ENCODE results near the gene SYCP2.

Gene SYCP2

DNA sequence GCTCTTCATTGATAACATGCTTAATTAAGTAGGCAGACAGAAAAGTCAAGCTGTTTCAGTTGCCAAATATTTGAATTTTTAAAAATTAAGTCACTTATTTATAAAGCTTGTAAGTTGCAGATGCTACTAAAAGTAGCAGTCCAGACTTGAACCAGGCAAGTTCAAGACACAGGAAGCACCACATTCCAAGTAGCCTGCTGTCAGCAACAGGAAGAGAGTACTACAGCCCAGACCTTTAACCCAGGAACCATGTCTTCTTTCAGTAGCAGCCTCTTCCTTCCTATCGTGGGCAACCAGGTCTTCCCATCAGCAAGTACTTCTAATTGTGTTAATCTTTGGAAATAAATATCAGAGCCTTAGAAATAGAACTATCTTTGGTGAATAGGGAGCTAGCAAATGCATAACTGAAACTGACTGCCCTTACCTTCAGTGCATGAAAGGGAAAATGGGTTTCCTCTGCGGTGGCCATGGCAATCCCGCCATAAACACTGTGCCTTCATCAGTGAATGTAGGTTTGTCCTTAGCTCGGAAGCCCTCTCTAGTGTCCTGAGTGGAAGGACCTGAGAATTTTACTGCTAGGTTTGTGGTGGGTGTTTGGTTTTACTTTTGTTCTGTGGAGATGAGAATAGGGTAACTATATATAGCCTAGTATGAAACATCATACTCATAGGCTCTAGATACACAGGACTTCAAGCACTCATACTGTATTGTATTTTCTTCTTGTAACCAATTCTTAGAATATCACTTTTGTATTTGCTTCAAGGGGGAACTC, 95.6 kb downstream of the SYCP2 start:
- no peak overlapping the region for H3K4me3 Mint-ChIP-seq
- no peaks in the 10 kb centered on the region for H3K9me3 Mint-ChIP-seq

DNA sequence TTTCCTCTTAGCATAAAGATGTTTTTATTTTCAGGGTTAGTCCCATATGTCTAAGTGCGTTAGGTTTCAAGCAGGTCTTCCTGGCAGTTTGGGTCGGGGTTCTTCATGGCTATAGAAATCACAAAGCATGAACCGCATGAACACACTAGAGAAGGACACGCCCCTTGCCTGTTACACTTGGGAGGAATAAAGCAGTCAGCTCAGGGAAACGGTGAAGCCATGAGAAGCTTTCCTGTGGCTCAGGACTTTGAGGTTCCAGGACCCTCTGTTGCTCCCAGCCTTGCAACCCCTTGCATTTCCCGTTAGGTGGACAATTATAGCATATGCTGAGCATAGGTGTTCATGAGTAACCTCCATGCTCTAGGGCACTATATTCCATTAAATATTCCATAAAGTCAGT, 96.7 kb downstream of the SYCP2 start:
- H3K36me3 Mint-ChIP-seq = no peaks in the 10 kb centered on the region
- peaks cover 22% of the 10 kb centered on the region for H3K27me3 Mint-ChIP-seq

More for the DNA sequence above, 95.6 kb downstream of the SYCP2 start:
- no peak overlapping the region for H3K27ac Mint-ChIP-seq
- no peaks in the 10 kb centered on the region for H3K36me3 Mint-ChIP-seq
- peaks cover 25% of the 10 kb centered on the region for H3K27me3 Mint-ChIP-seq
- H3K4me1 Mint-ChIP-seq = no peaks in the 10 kb centered on the region

DNA sequence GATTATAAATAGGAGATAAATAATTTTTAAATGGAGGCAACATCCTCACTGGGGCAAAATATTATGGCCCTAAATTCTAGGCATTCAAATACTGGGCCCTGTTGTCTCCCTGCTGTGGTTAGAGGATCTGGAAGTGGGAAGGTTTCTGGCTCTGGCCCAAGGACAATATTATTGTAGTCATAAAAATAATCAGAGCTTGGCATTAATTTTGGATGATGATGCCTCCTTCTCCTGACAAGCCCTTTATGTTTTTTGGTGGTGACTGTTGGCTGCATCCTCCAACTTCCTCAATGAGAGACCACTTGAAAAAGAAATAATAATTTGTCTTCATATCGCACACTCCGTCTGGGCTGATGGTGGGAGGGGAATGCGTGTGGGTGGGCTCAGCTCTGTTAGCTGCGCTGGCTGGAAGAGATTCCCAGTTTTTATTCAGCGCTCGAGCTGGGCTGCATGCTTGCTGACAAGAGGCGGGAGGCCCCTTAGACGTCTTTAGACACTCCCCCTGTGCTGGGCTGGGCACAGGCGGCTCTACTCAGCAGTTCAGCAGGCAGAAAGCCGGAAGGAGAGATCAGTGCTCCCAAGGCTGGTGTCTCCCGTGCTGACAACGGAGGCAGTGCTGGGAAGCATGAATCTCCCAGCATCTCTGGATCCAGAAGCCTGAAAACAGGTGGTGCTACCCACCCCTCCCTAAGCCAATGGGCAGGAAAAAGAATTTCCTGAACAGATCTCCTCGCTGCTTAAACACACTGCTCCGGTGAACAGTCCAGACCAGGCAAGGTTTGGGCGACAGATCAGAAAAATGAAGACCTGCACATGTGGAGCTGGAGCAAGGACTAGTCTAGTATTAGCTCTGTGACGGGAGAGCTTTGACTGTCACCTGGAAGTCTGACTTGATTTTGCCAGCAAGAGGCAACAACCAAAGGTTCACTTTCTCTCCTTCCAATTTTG, 97.7 kb downstream of the SYCP2 start:
- Mint-ChIP-seq H3K4me3 (no peak overlapping the region), H3K4me1 (no peaks in the 10 kb centered on the region), H3K9me3 (no peaks in the 10 kb centered on the region), H3K36me3 (no peaks in the 10 kb centered on the region), H3K27me3 (peaks cover 20% of the 10 kb centered on the region), H3K27ac (no peak overlapping the region)

More for the DNA sequence above, 96.7 kb downstream of the SYCP2 start:
- Mint-ChIP-seq H3K4me1 (no peaks in the 10 kb centered on the region), H3K4me3 (no peak overlapping the region), H3K27ac (no peak overlapping the region), H3K9me3 (no peaks in the 10 kb centered on the region)

DNA sequence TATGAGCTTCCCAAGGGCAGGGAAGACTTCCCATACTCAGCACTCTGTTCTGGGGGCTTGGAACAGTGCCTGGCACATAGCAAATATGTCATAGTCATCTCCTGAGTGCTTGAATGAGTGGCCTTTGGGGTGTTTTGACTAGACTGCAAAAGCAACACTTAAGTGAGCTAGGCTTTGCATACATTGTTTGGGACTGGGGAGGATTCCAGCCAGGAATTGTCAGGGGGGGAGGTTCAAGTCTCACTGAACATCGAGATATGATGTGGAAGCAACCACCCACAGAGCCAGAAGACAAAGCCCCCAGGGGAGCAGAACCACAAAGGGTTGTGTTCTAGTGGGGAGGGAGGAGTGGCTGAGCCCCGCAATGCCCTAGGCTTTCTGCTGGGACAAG, 98.4 kb downstream of the SYCP2 start:
- Mint-ChIP-seq H3K4me3 (no peak overlapping the region), H3K36me3 (no peaks in the 10 kb centered on the region), H3K9me3 (no peaks in the 10 kb centered on the region), H3K27ac (no peak overlapping the region), H3K4me1 (no peaks in the 10 kb centered on the region), H3K27me3 (peaks cover 20% of the 10 kb centered on the region)

DNA sequence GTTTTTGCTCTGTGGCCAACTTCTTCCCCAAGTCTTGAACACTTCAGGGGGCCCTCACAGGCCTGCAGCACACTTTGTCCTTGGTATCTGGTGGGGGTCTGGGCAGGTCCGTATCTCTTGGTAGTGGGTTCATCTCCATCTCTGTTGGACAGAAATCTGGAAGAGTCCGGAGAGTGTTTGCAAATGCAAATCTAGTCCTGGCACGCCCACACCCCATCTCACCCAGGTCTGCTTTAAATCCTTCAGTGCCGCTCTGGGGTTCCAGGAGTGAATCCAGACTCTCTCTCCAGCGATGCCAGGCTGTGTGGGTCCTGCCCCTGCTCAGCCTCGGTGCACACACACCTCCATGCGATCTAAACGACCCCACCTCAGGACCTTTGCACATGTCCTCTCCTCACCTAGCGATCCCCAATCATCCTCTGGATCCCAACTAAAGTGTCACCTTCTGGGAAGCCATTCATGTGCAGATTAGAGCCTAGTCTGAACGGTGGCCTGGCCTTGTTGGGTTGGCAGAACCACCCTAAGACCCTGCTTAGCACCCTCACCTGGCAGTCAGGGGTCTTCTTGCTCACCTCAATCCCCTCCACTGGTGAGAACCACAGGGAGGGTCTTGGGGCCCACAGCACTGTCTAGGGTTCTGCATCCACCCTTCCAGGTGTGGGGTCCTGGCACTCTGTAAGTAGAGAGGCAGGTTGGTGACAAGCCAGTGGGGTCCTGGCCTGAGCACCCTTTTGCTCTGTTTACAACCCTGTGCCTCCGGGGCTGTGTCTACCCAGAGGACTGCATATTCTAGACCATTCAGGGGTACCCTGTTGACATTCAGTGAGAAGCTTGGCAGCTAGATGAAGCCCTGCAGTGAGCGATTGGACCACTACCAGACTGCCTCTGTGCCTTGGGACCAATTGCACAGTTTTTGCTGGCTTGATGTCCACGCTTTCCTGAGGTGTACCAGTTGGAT, 100.8 kb downstream of the SYCP2 start:
- no peaks in the 10 kb centered on the region for H3K36me3 Mint-ChIP-seq
- H3K27ac Mint-ChIP-seq = no peak overlapping the region
- H3K9me3 Mint-ChIP-seq = no peaks in the 10 kb centered on the region
- H3K4me3 Mint-ChIP-seq = no peak overlapping the region
- no peaks in the 10 kb centered on the region for H3K4me1 Mint-ChIP-seq
- peaks cover 19% of the 10 kb centered on the region for H3K27me3 Mint-ChIP-seq

DNA sequence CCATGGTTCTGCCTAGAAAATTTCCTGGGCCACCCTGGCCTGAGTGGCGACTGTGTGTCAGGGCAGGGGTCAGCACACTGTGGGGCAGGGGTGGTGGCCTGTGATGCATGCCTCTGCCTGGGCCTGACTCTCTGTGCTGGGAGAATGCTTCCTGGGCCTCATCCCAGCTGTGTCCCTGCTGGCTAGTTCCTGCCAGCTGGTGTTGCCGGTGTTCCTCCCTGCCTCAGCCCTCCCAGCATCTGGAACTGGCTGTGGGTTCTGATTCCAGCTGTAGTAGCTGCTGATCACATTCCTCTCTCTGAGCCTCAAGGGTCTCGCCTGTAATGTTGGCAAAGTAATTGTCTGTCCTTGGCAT, 101.5 kb downstream of the SYCP2 start:
- H3K4me1 Mint-ChIP-seq = no peaks in the 10 kb centered on the region
- H3K27ac Mint-ChIP-seq = no peak overlapping the region
- H3K36me3 Mint-ChIP-seq = no peaks in the 10 kb centered on the region
- peaks cover 15% of the 10 kb centered on the region for H3K27me3 Mint-ChIP-seq
- no peaks in the 10 kb centered on the region for H3K9me3 Mint-ChIP-seq
- no peak overlapping the region for H3K4me3 Mint-ChIP-seq

DNA sequence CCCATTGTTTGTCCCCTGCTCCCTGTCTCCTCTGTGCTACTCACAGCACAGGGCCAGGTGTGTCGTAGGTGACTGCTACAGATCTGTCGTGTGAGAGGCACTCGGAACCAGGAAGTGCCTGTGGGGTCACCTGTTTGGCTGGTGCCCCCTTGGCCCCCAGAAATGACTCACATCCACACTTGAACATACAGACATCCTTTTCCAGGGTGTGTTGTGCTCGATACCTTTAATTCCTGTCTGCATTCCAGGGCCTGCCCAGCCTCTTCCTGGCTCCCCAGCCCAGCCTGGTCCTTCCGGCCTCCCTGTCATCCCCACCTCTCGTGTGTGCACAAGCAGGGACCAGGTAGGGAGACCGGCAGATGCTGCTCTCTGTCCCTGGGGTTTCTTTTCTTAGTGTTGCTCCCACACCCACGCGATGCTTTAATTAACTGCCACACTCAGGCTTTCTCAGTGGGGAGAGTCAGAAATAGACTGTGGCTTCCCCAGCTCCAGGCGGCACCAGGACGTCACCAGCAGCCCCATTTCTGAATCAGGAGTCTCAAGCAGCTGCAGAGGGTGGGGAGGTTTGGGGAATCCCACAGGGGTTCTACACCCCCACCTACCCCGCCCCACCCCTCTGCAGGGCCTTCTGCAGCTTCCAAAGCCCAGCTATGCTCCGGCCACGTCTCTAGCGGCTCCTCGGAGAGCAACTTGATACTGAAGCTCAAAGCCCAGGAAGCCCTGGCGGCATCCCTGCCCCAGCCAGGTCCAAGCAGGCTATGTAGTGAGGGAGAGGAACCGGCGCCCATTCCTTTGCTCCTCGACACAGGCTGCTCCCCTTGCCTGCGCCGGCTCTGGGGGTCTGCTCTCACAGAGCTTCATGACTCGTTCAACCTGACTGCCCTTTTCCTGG, 102.2 kb downstream of the SYCP2 start:
- Mint-ChIP-seq H3K36me3 (no peaks in the 10 kb centered on the region), H3K9me3 (no peaks in the 10 kb centered on the region), H3K27me3 (peaks cover 13% of the 10 kb centered on the region), H3K4me3 (no peak overlapping the region), H3K4me1 (no peaks in the 10 kb centered on the region), H3K27ac (no peak overlapping the region)

DNA sequence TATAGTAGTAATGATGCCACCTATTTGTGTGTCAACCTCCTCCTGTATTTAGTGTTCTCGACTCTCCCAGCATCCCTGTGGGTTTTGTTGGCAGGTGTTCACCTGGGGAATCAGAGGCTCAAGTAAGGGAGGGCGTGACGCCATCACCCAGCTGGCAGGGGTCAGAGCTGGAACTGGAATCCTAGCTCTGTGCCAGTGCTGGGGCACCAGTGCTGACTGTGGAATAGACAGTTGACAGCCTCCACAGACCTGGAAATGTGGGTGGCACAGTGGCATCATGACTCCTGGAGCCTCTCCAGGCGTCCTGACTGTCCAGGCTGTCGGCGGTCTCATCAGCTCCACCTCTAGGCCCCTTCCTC, 102.8 kb downstream of the SYCP2 start:
- H3K9me3 Mint-ChIP-seq = no peaks in the 10 kb centered on the region
- peaks cover 9% of the 10 kb centered on the region for H3K27me3 Mint-ChIP-seq
- no peaks in the 10 kb centered on the region for H3K36me3 Mint-ChIP-seq
- no peaks in the 10 kb centered on the region for H3K4me1 Mint-ChIP-seq
- H3K4me3 Mint-ChIP-seq = no peak overlapping the region
- H3K27ac Mint-ChIP-seq = no peak overlapping the region

DNA sequence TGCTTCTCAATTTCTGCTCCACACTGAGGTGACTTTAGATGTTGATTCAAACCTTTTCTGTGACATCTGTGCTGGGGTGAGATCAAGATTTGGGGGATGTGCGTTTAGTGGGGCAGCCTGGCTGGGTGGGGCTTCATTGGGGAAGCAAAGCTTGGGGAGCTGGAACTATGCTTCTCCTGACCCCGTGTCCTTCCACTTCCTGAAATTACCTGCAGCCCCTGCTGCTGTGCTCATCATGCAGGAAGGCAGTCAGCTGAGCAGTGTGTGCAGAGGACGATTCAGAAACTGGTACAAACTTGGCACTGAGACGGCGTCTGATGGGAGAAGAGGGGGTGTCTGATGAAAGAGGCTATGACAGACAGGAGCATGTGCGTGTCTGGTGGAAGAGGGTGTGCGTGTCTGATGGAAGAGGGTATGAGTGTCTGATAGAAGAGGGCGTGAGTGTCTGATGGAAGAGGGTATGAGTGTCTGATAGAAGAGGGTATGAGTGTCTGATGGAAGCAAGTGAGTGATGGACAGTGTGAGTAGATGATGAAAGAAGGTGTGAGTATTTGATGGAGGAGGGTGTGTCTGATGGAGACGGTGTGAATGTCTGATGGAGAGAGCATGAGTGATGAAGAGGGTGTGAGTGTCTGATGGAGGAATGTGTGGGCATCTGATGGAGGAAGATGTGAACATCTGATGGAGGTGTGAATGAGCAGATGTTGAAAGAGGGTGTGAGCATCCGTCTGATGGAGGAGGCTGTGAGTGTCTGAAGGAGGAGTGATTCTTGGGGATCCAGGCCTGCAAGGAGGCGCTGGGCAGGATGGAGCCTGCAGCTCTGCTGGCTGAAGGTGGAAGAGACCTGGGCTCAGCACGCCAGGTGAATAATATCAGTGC, 103.4 kb downstream of the SYCP2 start:
- Mint-ChIP-seq H3K27ac (no peak overlapping the region), H3K4me1 (no peaks in the 10 kb centered on the region), H3K36me3 (no peaks in the 10 kb centered on the region), H3K27me3 (peaks cover 5% of the 10 kb centered on the region), H3K4me3 (no peak overlapping the region), H3K9me3 (no peaks in the 10 kb centered on the region)

DNA sequence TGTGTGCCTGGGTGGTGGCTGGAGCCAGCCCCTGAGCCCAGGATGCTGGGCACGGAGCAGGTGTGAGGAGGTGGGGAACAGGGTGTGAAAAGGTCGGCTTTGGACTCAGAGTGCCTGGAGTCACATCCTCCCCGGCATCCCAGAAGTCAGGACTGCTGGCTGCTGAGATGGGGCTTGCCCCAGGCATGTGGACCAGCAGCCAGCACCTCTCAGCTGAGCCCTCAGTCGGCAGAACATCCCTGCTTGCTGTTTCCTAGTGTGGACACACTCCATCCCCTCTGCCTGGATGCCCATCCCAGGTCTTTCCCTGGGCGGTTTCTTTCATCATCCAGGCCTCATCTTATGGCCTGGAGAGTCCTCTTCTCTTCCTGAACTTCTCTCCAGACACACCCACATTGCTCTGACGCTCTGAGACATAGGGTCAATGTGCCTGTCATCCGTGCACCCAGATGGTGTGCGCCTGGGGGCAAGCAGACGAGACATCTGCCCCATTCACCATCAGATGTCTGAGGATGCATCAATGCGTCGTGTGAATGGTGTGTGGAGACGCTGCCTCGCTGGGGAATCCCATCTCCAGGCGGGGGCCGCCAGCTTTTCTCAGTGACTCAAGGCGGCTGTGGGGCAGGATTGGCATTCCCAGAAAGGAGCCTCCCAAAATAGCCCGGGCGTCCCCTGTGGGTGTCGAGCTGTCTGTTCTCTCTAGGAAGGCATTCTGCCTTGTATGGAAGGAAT, 104.2 kb downstream of the SYCP2 start:
- no peaks in the 10 kb centered on the region for H3K9me3 Mint-ChIP-seq
- no peaks in the 10 kb centered on the region for H3K4me1 Mint-ChIP-seq
- H3K36me3 Mint-ChIP-seq = no peaks in the 10 kb centered on the region
- no peak overlapping the region for H3K27ac Mint-ChIP-seq
- H3K27me3 Mint-ChIP-seq = peaks cover 4% of the 10 kb centered on the region
- H3K4me3 Mint-ChIP-seq = no peak overlapping the region

DNA sequence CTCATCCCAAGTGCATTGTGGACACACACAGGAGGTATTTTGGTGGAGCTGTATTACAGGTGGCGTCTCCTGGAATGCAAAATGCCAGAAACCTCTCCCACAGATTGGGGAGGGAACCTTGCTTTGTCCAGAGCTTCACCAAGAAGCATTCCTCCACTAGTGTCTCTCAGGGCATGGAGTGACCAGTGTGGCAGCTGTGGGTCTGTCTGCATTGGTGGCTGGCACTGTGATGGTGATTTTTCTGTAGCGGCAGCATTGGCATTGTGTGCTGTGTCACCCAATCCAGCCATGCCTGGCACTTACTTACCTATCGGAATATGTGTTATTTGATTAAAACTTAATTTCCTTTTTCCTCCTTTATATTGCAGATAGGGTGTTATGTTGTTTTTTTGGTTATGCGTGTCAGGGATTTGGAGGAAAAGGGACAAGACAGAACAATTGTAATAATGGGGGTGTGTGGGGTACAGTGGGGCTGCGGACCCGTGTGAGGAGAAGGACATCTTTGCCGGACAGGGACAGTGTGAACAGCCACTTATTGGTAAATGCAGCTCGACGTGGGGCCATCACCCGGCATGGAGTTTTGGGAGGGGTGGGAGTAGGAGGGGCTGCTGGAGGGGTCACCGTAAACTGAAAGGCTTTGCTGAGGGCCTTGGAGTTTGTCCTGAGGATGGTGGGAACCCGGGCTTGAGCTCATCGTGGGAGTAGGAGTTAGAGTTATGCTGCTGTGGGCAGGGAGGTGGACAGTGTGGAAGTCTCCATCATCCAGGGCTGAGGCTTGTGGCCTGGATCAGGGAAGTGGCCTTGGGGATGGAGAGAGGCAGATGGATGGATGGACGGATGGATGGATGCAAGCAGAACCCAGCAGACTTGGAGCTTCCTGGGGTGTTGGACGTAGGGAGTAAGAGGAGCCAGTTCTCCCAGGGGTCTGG, 105.0 kb downstream of the SYCP2 start:
- Mint-ChIP-seq H3K4me3 (no peak overlapping the region), H3K36me3 (no peaks in the 10 kb centered on the region), H3K27ac (no peak overlapping the region), H3K9me3 (no peaks in the 10 kb centered on the region), H3K27me3 (peaks cover 3% of the 10 kb centered on the region), H3K4me1 (no peaks in the 10 kb centered on the region)

DNA sequence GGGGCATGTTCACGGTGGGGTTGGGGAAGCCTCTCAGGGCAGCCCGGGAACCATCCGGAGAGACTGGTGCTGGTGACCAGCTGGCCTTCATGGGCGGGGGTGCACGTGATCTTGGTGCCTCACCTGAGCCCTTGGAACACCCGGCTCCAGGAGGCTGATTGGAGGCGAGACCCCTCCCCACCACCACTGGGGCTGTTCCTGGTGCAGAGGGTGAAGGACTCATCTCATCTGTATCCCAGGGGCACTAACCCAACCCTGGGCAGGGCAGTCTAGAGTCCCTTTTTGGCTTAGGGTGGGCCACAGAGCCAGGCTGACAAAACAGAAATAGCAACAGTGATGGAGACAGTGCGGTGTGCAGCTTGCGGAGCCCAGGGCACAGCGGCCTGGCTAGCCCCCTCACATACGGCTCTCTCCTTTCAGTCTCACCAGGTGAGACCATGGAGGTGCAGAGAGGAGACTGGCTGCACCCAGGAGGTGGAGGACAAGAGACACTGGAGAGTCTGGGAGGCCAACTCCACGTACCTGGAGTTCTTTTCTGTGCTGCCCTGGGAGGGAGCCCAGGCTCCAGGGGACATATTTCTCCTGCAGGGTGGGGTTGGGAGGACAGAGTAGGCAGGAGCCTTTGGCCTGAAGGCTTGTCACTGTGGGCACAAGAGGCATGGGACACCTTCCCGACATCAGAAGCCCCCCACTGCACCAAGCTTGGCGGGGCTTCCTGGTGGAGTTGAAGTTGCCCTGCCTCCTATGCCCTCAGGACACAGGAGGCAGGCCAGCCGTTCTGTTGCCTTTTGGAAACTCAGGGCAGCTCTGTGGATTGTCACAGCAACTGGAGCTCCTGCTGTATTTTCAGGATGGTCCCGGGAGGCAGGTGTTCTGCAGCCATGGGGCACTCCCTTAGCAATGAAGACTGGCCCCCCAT, 106.0 kb downstream of the SYCP2 start:
- peaks cover 3% of the 10 kb centered on the region for H3K27me3 Mint-ChIP-seq
- no peaks in the 10 kb centered on the region for H3K9me3 Mint-ChIP-seq
- no peaks in the 10 kb centered on the region for H3K4me1 Mint-ChIP-seq
- no peaks in the 10 kb centered on the region for H3K36me3 Mint-ChIP-seq
- no peak overlapping the region for H3K27ac Mint-ChIP-seq
- no peak overlapping the region for H3K4me3 Mint-ChIP-seq

Measured in activated naive CD4-positive, alpha-beta T cell treated with anti-CD3 and anti-CD28 coated beads, Interleukin-2, amount 50 U/mL, for 24 hours (primary cell).